Activated CD4-positive, alpha-beta T cell treated with anti-CD3 and anti-CD28 coated beads, Interleukin-2, amount 10 ng/mL, durations not matched to agents 24 days and 14 days (primary cell): ENCODE measurements around the gene NRTN. TPM values are rescaled to one million over a fixed set of nuclear protein-coding genes. Genes with fewer than 3 reads are reported as not detected.

Source experiments
- DNase-seq: peaks from one replicate; pipeline ENCODE4 v3.0.0; 2022
- H3K27ac Mint-ChIP-seq: one replicate; pipeline ENCODE4 v1.8.0; 2022; ENCODE audit warnings: mild to moderate bottlenecking, mixed read lengths
- H3K27me3 Mint-ChIP-seq: one replicate; pipeline ENCODE4 v1.8.0; 2022; ENCODE audit warnings: mixed read lengths
- H3K36me3 Mint-ChIP-seq: one replicate; pipeline ENCODE4 v1.8.0; 2022; ENCODE audit warnings: low read depth, mild to moderate bottlenecking, mixed read lengths
- H3K4me1 Mint-ChIP-seq: one replicate; pipeline ENCODE4 v1.8.0; 2021; ENCODE audit warnings: mixed read lengths
- H3K4me3 Mint-ChIP-seq: one replicate; pipeline ENCODE4 v1.8.0; 2022; ENCODE audit warnings: mild to moderate bottlenecking, moderate library complexity, mixed read lengths
- H3K9me3 Mint-ChIP-seq: one replicate; pipeline ENCODE4 v1.8.0; 2021; ENCODE audit warnings: mixed read lengths
- intact Hi-C: fragments of 100-400 bp; cut with micrococcal nuclease; formaldehyde crosslinking; loops from one replicate; pipeline ENCODE4 v1.15.1; 2023
- total RNA-seq: library from RNA; stranded (reverse); gene quantifications from 2 replicates; pipeline ENCODE4 v1.2.3, GENCODE V29; 2022

Gene NRTN
- total RNA-seq, 1 donor from 2014 or later = 0.61 TPM

DNA sequence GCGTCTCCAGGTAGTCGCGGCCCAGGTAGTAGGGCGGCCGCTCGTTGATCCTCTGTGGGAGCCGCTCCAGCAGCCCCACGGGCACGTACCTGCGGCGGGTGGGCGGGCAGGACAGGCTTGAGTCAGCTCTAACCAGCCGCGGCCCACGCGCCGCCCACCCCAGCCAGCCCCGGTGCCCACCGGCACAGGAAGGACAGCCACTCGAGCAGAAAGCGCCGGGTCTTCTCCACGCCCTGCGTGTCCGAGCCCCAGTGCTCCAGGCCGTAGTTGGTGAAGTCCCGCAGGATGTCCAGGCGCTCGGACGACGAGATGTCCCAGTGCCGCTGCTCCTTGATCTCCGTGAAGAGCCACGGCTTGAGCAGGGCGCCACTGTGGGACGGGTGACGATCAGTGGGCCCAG, 19.4 kb upstream of the NRTN start:
- H3K9me3 Mint-ChIP-seq = no peaks in the 10 kb centered on the region

DNA sequence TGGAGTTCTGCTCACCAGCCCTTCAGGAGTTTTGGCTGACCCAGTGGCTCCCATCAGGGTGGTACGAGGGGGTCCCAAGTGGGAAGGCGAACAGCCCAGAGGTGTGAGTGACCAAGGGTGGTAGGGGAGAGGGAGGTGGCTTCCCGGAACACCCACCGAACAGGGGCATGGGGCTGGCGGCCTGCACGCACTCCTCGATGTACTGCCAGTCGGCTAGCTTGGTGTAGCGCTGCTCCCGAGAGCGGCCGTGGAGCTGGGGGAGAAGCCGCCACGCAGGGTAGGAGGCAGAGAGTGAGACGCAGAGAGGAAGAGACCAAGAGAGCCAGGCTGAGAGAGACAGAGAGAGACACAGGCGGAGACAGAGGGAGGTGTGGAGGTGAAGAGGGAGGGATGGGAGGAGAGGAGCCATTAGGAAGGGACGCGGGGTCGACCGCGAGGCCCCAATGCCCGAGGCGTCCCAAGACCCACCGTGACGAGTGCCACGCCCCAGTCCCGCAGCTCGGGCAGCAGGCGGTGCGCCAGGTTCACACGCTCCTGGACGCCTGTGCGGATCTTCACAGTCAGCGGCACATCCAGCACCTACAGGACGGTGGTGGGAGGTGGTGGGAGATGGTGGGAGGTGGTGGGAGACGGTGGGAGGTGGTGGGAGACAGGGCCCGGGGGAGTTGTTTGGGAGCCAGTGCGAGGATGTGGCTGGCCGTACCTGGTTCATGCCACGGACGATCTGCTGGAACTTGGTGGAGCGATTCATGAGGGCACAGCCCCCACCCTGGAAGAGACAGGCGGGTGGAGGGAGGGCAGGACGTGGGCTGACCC, 18.1 kb upstream of the NRTN start:
- H3K4me3 Mint-ChIP-seq = no peak overlapping the region
- intact Hi-C loops = no loop called here
- peaks cover 3% of the 10 kb centered on the region for H3K9me3 Mint-ChIP-seq
- H3K27ac Mint-ChIP-seq = no peak overlapping the region
- peaks cover 46% of the 10 kb centered on the region for H3K36me3 Mint-ChIP-seq
- no peak for DNase-seq
- no peaks in the 10 kb centered on the region for H3K27me3 Mint-ChIP-seq
- H3K4me1 Mint-ChIP-seq = peaks cover 12% of the 10 kb centered on the region

More for the DNA sequence above, 19.4 kb upstream of the NRTN start:
- intact Hi-C loops = no loop called here
- Mint-ChIP-seq H3K4me1 (peaks cover 6% of the 10 kb centered on the region), H3K27ac (no peak overlapping the region), H3K4me3 (no peak overlapping the region), H3K36me3 (peaks cover 41% of the 10 kb centered on the region), H3K27me3 (no peaks in the 10 kb centered on the region)
- DNase-seq = no peak

DNA sequence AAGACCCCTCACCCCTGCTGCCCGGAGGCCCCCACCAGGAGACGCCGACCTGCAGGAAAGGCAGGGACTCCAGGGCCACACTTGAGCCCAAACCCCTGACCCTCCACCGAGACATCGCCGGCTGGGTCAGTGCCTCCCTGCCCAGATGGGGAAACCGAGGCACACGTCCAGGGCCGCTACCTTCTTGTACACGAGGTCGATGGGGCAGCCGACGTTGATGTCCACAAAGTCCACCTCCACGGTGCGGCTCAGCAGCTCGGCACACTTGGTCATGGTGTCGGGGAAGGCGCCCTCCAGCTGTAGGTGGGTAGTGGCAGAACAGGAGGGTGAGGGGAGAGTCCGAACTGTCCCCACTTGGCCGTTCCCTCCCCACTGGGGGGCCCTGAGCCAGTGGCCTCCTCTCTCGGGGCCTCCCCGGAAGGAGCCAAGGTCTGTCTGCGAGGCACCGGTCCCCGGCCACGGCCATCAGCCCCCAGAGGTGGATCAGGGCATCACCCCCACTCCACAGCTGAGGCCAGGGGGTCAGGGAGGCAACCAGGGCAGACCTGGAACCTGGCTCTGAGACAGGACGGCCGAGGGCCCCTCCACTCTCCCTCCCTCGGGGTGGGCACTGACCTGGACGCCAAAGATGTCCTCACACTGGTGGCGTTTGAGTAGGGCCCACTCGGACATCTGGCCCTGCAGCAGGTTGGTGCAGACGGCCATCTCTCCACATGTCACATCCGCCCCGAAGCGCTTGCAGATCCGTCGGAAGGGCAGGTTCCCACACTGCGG, 17.3 kb upstream of the NRTN start:
- Mint-ChIP-seq H3K9me3 (peaks cover 3% of the 10 kb centered on the region), H3K36me3 (peaks cover 46% of the 10 kb centered on the region), H3K4me1 (peaks cover 12% of the 10 kb centered on the region), H3K4me3 (no peak overlapping the region), H3K27me3 (no peaks in the 10 kb centered on the region), H3K27ac (no peak overlapping the region)
- intact Hi-C loops = no loop called here
- no peak for DNase-seq

GRCh38 chr19:5788422-5788821, 16.4 kb upstream of the NRTN start:
- intact Hi-C loops = no loop called here
- no peak for DNase-seq
- H3K9me3 Mint-ChIP-seq = peaks cover 3% of the 10 kb centered on the region
- no peaks in the 10 kb centered on the region for H3K27me3 Mint-ChIP-seq
- H3K4me3 Mint-ChIP-seq = no peak overlapping the region
- peaks cover 12% of the 10 kb centered on the region for H3K4me1 Mint-ChIP-seq
- no peak overlapping the region for H3K27ac Mint-ChIP-seq
- H3K36me3 Mint-ChIP-seq = peaks cover 46% of the 10 kb centered on the region

DNA sequence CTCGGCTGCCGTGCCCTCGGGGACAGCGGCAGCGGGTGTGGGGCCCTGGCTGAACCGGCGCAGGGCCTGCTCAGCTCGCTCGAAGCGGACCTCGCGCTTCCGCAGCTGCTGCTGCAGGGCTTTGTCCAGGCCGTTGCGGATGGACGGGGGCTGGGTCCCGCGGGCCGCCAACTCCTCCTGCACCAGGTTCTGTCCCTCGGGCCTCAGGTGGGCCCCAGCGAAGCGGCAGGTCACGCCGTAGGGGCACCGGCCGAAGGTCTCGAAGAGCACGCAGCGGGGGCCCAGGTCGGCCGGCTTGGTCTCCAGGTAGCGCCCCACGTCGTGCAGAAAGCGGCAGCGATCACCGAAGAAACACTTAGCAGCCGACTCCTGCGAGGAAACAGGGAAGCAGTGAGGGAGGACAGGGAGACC, 15.5 kb upstream of the NRTN start:
- intact Hi-C loops = no loop called here
- Mint-ChIP-seq H3K27me3 (no peaks in the 10 kb centered on the region), H3K36me3 (peaks cover 42% of the 10 kb centered on the region), H3K4me3 (peak overlapping the region; percentile 96), H3K9me3 (peaks cover 3% of the 10 kb centered on the region), H3K27ac (no peak overlapping the region), H3K4me1 (peaks cover 12% of the 10 kb centered on the region)
- DNase-seq = no peak

DNA sequence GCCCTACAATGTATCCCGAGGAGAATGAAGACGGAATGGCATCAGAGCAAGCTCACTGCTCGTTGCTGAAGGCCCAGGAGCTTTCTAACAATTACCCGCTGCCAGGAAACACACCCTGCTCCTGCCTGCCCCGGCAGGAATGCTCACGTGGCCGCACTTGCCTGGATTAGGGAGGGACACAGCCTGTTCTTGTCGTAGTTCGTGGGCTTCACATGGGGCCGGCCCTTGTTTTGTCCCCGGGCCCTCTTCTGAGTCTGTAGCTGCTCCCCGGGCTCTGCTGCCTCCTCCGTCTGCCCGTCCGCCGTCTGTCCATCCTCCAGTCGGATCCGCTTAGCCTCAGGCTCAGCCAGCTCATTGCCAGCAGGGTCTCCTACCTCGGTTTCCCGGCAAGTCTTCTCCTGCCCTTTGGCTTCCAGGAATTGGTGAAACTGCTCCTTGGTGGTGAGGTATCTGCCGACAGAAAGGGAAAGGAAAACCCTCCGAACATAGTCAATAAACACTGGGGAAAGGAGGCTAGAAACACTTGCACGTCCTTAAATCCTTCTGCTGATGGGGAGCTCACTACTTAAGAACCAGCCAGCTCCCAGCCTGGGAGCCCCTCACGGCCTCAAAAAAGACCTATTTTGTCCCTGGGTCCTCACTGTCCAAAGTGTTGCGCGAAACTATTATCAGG, 14.8 kb upstream of the NRTN start:
- Mint-ChIP-seq H3K27ac (peak overlapping the region; percentile 100), H3K4me3 (peak overlapping the region; percentile 96), H3K9me3 (peaks cover 3% of the 10 kb centered on the region), H3K27me3 (no peaks in the 10 kb centered on the region), H3K4me1 (peaks cover 12% of the 10 kb centered on the region), H3K36me3 (peaks cover 42% of the 10 kb centered on the region)
- intact Hi-C loops = loop anchor here (1.0 to 5.0 kb wide), 7 partner anchors 38 to 999 kb away; partner anchors contain the start of genes CATSPERD, FEM1A, LONP1 and MICOS13
- DNase-seq = peak; percentile 65

GRCh38 chr19:5790559-5791520, 14.0 kb upstream of the NRTN start, which contains the start of gene DUS3L:
Gene DUS3L, minus strand, starts transcription at chr19:5791163. Its CDS starts 22 bp downstream, at chr19:5791141.
- Mint-ChIP-seq H3K27ac (peak within 1 kb of the TSS; percentile 100), H3K4me1 (peaks cover 12% of the 10 kb centered on the region), H3K27me3 (no peaks in the 10 kb centered on the region), H3K36me3 (peaks cover 39% of the 10 kb centered on the region), H3K4me3 (peak within 1 kb of the TSS; percentile 96), H3K9me3 (peaks cover 3% of the 10 kb centered on the region)
- intact Hi-C loops = loop anchor here (1.0 to 5.0 kb wide), 8 partner anchors 13 to 1000 kb away; partner anchors contain the start of genes CATSPERD, FEM1A, LONP1 and MICOS13
- peak; percentile 98 for DNase-seq

DNA sequence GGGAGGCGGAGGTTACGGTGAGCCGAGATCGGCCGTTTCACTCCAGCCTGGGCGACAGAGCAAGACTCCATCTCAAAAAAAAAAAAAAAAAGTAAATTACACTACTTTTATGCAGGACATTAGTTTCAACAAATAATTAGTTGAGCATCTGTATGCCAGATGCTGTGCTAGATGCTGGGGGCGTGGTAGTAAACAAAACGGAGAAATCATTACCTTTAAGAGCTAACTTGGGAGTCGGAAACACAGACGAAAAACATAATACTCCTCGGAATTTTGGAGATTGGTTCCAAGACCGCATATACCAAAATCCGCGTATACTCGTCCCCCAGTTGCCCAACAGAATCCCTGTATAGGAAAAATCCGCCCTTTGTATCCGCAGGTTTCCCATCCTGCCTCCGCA, 12.6 kb upstream of the NRTN start:
- H3K36me3 Mint-ChIP-seq = peaks cover 25% of the 10 kb centered on the region
- no peak overlapping the region for H3K27ac Mint-ChIP-seq
- H3K27me3 Mint-ChIP-seq = no peaks in the 10 kb centered on the region
- intact Hi-C loops = loop anchor here (5.0 kb wide), 1 partner anchor 170 kb away; the partner anchor contains the start of genes SAFB and SAFB2
- peaks cover 12% of the 10 kb centered on the region for H3K4me1 Mint-ChIP-seq
- no peak overlapping the region for H3K4me3 Mint-ChIP-seq
- DNase-seq = no peak
- H3K9me3 Mint-ChIP-seq = peaks cover 3% of the 10 kb centered on the region

- Mint-ChIP-seq H3K4me3 (no peak overlapping the region), H3K27me3 (no peaks in the 10 kb centered on the region), H3K9me3 (peaks cover 3% of the 10 kb centered on the region), H3K27ac (no peak overlapping the region), H3K4me1 (peaks cover 12% of the 10 kb centered on the region), H3K36me3 (peaks cover 21% of the 10 kb centered on the region)
- no peak for DNase-seq
- intact Hi-C loops = loop anchor here (5.0 kb wide), 1 partner anchor 171 kb away; the partner anchor contains the start of genes SAFB and SAFB2
Observed at GRCh38 chr19:5793188-5793587, 11.7 kb upstream of the NRTN start.

DNA sequence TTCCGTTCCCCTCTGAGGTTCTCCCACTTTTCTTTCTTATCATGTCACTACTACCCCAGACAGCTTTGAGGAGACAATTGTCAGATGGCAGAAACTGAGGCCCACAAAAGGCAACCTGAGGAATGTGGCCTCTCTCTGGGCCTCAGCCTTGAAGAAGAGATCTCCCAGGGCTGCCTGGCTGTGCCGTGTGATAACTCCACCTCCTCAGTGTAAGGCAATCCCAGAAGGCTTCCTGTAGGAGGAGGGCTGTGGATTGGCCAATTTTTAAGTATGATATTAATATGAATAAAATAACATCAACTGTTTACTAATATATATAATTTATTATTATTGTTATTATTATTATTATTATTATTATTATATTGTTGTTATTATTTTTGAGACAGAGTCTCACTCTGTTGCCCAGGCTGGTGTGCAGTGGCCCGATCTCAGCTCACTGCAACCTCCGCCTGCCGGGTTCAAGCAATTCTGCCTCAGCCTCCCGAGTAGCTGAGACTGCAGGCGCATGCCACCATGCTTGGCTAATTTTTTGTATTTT, 9.4 kb upstream of the NRTN start:
- DNase-seq = no peak
- intact Hi-C loops = no loop called here
- Mint-ChIP-seq H3K4me1 (peaks cover 8% of the 10 kb centered on the region), H3K27me3 (peaks cover 8% of the 10 kb centered on the region), H3K36me3 (peaks cover 5% of the 10 kb centered on the region), H3K9me3 (peaks cover 3% of the 10 kb centered on the region), H3K4me3 (no peak overlapping the region), H3K27ac (no peak overlapping the region)

- peaks cover 19% of the 10 kb centered on the region for H3K27me3 Mint-ChIP-seq
- no peak overlapping the region for H3K27ac Mint-ChIP-seq
- DNase-seq = no peak
- H3K9me3 Mint-ChIP-seq = no peaks in the 10 kb centered on the region
- intact Hi-C loops = no loop called here
- no peaks in the 10 kb centered on the region for H3K36me3 Mint-ChIP-seq
- peaks cover 9% of the 10 kb centered on the region for H3K4me1 Mint-ChIP-seq
- no peak overlapping the region for H3K4me3 Mint-ChIP-seq
Observed at GRCh38 chr19:5798244-5798643, 6.6 kb upstream of the NRTN start.
